ENCODE measurements around the gene UNC80.
A peak's percentile ranks its signal among the peaks of the same experiment; 100 is the strongest.
"Not testable (repeated sequence)": the region's sequence is repeated elsewhere in the genome, so short reads cannot be mapped to it uniquely, and the experiment has no call there.

The UNC80 gene, protein sequence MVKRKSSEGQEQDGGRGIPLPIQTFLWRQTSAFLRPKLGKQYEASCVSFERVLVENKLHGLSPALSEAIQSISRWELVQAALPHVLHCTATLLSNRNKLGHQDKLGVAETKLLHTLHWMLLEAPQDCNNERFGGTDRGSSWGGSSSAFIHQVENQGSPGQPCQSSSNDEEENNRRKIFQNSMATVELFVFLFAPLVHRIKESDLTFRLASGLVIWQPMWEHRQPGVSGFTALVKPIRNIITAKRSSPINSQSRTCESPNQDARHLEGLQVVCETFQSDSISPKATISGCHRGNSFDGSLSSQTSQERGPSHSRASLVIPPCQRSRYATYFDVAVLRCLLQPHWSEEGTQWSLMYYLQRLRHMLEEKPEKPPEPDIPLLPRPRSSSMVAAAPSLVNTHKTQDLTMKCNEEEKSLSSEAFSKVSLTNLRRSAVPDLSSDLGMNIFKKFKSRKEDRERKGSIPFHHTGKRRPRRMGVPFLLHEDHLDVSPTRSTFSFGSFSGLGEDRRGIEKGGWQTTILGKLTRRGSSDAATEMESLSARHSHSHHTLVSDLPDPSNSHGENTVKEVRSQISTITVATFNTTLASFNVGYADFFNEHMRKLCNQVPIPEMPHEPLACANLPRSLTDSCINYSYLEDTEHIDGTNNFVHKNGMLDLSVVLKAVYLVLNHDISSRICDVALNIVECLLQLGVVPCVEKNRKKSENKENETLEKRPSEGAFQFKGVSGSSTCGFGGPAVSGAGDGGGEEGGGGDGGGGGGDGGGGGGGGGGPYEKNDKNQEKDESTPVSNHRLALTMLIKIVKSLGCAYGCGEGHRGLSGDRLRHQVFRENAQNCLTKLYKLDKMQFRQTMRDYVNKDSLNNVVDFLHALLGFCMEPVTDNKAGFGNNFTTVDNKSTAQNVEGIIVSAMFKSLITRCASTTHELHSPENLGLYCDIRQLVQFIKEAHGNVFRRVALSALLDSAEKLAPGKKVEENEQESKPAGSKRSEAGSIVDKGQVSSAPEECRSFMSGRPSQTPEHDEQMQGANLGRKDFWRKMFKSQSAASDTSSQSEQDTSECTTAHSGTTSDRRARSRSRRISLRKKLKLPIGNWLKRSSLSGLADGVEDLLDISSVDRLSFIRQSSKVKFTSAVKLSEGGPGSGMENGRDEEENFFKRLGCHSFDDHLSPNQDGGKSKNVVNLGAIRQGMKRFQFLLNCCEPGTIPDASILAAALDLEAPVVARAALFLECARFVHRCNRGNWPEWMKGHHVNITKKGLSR (N-terminal part only)

GRCh38 chr2:209771474-209772289, at the start of gene UNC80:
Gene UNC80, plus strand, starts transcription at chr2:209771832. Its CDS starts 241 bp downstream, at chr2:209772073.
- FAIRE-seq, result no peak

DNA sequence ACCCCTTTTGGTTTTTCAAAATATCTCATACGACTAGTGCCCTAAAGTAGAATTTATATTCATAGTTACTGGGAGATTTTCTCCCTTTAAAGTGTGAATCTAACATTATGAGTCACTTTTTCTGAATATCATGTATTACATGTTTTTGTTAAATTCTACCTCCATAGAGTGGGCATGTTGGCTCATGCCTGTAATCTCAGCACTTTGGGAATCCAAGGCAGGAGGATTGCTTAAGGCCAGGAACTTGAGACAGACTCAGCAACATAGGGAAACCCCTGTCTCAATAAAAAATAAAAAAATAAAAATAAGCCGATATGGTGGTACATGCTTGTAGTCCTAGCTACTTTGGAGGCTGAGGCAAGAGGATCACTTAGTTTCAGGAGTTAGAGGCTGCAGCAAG, 45.3 kb upstream of the UNC80 start:
- no peak for FAIRE-seq

DNA sequence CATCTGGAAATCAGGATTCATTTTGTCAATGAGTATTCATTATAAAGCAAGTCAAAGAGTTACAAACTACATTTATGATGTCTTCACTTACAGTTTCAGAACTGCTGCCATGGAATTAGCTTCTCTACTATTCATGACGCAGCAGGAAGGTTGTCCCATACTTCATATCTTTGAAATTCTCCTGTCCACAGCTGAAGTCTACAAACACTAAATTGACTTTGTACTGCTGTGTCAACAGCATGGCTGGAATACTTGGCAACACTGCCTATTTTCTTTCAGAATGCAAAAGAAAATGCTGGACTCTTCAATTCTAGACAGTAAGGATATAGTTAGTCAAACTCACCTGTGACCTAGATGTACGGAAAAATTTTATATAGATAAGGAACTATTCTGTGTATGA, 44.6 kb upstream of the UNC80 start:
- no peak for FAIRE-seq

DNA sequence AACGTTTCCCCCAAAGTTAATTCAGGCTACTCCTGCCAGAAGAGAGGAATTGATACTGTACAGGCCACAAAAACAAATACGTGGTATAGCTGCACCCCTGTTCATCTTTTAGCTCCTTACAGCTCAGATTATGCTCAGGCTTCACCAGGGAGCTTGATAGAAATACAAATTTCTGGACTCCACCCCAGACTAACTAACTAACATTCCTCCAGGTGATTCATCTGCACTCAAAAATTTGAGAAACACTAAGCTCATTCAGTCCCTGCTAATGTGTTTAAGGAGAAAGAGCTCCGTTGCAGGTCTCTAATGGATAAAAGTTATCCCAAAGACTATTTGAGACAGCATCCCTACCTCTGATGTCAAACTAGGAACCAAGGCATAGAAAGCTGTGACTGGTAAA, 36.8 kb upstream of the UNC80 start:
- no peak for FAIRE-seq

GRCh38 chr2:209741953-209742352, 29.7 kb upstream of the UNC80 start:
- no peak for FAIRE-seq

GRCh38 chr2:209753020-209753419, 18.6 kb upstream of the UNC80 start:
- no peak for FAIRE-seq

- FAIRE-seq, result no peak
These were observed 14.5 kb upstream of the UNC80 start for GRCh38 chr2:209757163-209757562.

GRCh38 chr2:209761566-209761965, 10.1 kb upstream of the UNC80 start:
- no peak for FAIRE-seq

DNA sequence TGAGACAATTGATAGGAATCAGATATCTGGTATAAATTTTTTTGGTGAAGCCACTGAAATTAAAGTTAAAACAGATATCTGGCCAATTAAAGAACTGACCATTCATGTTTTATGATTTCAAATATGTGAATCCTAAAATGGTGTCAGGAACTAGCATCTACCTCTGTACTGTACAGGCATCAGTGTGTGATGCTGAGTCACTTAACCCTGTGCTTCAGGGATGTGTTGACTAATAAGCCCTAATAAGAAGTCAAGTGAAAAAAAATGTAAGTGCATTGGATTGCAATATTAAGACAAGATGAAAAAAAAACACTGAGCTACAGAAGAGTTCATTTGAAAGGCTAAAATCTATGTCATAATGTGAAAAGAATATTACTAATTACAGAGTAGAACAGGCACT, 9.1 kb upstream of the UNC80 start:
- no peak for FAIRE-seq

DNA sequence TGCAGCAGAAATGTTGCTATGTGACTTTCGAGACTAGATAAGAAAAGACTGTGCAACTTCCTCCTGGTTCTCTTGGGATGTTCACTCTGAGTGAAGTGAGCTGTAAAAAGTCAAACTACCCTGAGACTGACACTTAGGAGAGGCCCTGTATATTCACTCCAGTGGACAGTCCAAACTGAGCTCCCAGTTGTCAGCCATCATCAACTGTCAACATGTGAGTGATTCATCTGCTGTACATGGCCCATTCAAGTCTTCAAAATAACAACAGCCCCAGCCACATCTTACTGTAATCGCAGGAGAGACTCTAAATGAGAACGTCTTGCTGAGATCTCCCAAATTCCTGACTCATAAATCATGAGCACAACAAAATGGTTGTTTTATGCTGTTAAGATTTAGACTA, 8.5 kb upstream of the UNC80 start:
- FAIRE-seq, result no peak

- no peak for FAIRE-seq
These were observed 5.0 kb upstream of the UNC80 start for GRCh38 chr2:209766613-209767012.

DNA sequence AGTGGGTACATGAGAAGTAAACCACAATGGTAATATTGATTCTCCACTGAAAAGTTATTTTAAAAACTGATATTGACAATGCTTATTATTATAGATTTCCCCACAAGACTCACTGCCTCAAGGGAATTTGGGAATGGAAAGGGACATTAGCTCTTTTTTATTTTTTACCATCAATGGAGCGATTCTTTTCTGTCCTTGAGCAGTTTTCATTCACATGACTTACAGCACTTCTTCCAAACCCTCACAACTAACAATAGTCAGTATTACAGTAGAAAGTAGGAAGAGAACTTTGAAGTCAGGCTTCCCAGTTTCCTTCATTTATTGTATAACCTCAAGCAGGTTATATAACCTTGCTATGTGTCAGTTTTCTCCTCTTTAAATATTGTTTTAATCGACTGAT, 4.3 kb upstream of the UNC80 start:
- no peak for FAIRE-seq

- FAIRE-seq, result no peak
These were observed 3.1 kb upstream of the UNC80 start for GRCh38 chr2:209768557-209768956.

GRCh38 chr2:209772290-209772685, 656 bp downstream of the UNC80 start:
- FAIRE-seq, result no peak

- FAIRE-seq, result no peak
These were observed 1.7 kb downstream of the UNC80 start for GRCh38 chr2:209773377-209773776.

DNA sequence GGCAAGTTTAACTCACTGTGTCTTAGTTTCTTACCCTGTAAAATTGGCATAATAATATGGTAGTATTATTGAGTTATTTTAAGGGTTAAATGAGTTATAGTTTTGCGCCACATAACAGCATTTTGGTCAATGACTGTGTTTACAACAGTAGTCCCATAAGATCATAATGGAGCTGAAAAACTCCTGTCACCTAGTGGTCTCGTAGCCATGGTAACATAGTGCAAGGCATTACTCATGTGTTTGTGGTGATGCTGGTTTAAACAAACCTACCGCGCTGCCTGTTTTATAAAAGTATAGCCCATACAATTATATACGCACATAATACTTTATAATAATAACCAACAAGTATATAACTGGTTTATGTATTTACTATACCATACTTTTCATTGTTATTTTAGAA, 15.8 kb downstream of the UNC80 start:
- FAIRE-seq, result no peak

DNA sequence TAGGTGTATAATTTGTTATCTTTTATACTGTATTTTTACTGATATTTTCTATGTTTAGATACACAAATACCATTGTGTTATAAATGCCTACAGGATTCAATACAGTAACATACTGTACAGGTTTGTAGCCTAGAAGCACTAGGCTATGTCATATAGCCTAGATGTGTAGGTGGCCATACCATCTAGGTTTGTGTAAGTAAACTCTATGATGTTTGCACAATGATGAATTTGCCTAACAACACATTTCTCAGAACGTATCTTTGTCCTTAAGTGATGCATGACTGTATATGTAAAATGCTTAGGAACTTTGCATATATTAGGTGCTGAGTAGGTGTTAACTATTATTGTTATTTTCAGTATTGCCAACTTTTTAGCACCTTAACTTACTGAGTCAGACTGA, 17.3 kb downstream of the UNC80 start:
- peak; percentile 14 for FAIRE-seq

DNA sequence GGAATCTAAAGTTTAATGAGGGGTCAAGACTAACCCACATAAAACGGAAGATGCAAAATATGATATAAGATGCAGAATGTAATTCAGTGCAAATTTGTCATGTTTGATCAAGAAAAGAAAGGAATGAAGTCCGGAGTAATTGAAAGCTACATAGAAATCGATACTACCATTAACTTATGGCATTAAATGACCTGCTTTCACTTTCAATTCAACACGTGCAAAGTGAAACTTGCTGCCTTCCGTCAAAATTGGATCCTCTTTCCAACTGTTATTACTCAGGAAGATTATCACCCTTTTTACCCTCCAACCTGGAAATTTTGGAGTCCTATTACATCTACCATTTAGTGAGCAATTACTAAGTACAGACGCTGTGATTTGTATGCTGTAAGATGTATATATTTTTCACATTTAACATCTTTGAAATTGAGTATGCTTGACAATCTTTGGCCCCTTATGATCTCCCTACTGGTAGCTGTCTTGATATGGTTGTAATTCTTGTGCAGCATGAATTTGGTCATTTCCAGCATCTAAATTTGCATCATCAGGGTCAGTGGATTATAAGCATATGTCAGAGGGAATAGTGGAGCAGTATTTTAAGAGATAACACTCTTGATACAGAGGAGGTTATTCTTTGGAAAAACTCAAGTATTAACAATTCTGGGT, 18.6 kb downstream of the UNC80 start:
- FAIRE-seq, result no peak

DNA sequence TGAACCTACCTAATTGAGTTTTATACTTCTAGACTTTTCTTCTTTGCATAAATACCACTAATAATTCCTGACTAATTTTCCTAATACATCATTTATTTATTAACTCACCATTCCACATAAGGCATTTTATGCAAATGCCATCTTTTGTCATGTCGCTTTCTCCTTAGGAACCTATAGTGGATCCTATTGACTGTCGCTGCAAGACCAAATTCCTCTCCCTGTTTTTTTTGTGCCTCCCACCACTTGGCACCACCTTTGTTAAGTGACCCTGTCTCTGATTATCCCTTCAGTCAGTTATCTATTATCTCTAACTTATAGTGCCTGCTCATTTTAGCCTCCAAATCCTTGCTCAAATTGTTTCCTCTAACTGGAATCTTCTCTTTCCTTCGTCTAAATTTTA, 19.5 kb downstream of the UNC80 start:
- FAIRE-seq, result no peak

DNA sequence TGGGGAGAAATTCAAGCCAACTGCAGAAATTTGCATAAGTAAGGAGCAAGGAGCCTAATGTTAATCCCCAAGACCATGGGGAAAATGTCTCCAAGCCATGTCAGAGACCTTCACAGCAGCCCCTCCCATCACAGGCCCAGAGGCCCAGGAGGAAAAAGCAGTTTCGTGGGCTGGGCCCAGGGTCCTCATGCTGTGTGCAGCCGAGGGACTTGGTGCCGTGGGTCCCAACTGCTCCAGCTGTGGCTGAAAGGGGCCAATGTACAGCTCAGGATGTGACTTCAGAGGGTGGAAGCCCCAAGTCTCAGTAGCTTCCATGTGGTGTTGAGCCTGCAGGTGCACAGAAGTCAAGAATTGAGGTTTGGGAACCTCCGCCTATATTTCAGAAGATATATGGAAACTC, 23.8 kb downstream of the UNC80 start:
- not testable (repeated sequence) for FAIRE-seq

- no peak for FAIRE-seq
These were observed 33.7 kb downstream of the UNC80 start for GRCh38 chr2:209805351-209805750.

DNA sequence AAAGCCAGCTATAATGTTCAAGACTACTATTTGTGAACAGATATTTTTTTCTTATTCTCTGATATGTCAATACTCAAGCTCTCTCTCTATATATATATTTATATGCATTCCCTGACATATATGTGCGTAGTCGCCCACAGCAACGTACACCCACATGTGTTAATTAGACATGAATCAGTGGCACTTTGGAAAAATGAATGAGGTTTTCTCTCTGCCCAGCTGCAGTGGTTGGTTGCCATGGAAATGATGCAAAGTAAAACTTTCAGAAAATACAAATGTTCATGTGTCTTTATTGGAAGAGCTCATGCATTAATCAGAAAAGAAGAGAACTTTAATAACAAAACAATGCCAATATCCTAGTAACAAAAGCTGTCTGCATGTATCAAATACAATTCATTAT, 34.7 kb downstream of the UNC80 start:
- FAIRE-seq, result no peak
